HEK293 (cell line): ENCODE results near the gene NEIL3.

Experiments used
- CTCF ChIA-PET: fragments of 350-600 bp; formaldehyde crosslinking; extraction: SDS; loops from one replicate; lab custom pipeline; 2021; ENCODE audit warnings: antibody characterized with exemption; lab: Yijun Ruan, JAX
- POLR2A ChIA-PET: fragments of 300-600 bp; formaldehyde crosslinking; extraction: SDS; loops from one replicate; lab custom pipeline; 2020; ENCODE audit warnings: antibody characterized with exemption, inconsistent platforms; lab: Yijun Ruan, JAX
- H3K27ac ChIP-seq: fragments of 200-500 bp; sonication (Bioruptor generic); 2 replicates; pipeline ENCODE4 v1.5.1; 2014; ENCODE audit warnings: low read depth, low read length, control low read depth, inconsistent platforms; ENCODE audit errors: extremely low read depth
- H3K36me3 ChIP-seq, 2 experiments: fragments of 200-500 bp in 1 of 2; sonication (Bioruptor generic) in 1 of 2; 1 replicate in 1 of 2; 2 replicates in 1 of 2; pipeline ENCODE4 v1.5.1; 2014 to 2017; ENCODE audit warnings: inconsistent platforms in 2 of 2, low read length in 2 of 2; ENCODE audit not compliant: control insufficient read depth in 2 of 2, insufficient read depth in 1 of 2
- H3K4me1 ChIP-seq: fragments of 200-500 bp; sonication (Bioruptor generic); 2 replicates; pipeline ENCODE4 v1.5.1; 2014; ENCODE audit warnings: mild to moderate bottlenecking, low read length, inconsistent platforms; ENCODE audit not compliant: control insufficient read depth, insufficient read depth
- H3K4me3 ChIP-seq: 2 replicates; pipeline ENCODE4 v1.5.1; 2011; ENCODE audit warnings: low read depth, mild to moderate bottlenecking, control low read depth, low read length, moderate library complexity
- H3K9me3 ChIP-seq: fragments of 200-500 bp; sonication (Bioruptor generic); 2 replicates; pipeline ENCODE4 v1.5.1; 2014; ENCODE audit warnings: low read depth, low read length, inconsistent platforms; ENCODE audit not compliant: control insufficient read depth, insufficient read depth
- SCRT1 ChIP-seq: fragments of 450-650 bp; formaldehyde crosslinking; IDR thresholded peaks from 2 replicates; pipeline ENCODE4 v1.5.1; 2016; ENCODE audit warnings: missing biosample characterization, missing genetic modification characterization, borderline replicate concordance
- SCRT2 ChIP-seq: fragments of 450-650 bp; formaldehyde crosslinking; IDR thresholded peaks from 2 replicates; pipeline ENCODE4 v1.5.1; 2016; ENCODE audit warnings: missing biosample characterization, missing genetic modification characterization
- ZNF114 ChIP-seq: fragments of 450-650 bp; formaldehyde crosslinking; IDR thresholded peaks from 2 replicates; pipeline ENCODE4 v1.5.0; 2017; ENCODE audit warnings: missing biosample characterization, missing genetic modification characterization
- ZNF175 ChIP-seq: fragments of 450-650 bp; formaldehyde crosslinking; IDR thresholded peaks from 2 replicates; pipeline ENCODE4 v1.5.1; 2016; ENCODE audit warnings: missing biosample characterization, missing genetic modification characterization
- ZNF558 ChIP-seq: fragments of 450-650 bp; formaldehyde crosslinking; IDR thresholded peaks from 2 replicates; pipeline ENCODE4 v1.5.1; 2016; ENCODE audit warnings: missing biosample characterization, missing genetic modification characterization
- ZNF561 ChIP-seq: fragments of 450-650 bp; IDR thresholded peaks from 2 replicates; pipeline ENCODE4 v1.5.1; 2018; ENCODE audit warnings: missing biosample characterization, missing genetic modification characterization, borderline replicate concordance
- ZNF600 ChIP-seq: fragments of 450-650 bp; formaldehyde crosslinking; IDR thresholded peaks from 2 replicates; pipeline ENCODE4 v1.5.1; 2016; ENCODE audit warnings: missing biosample characterization, missing genetic modification characterization
- ZNF623 ChIP-seq: fragments of 450-650 bp; formaldehyde crosslinking; IDR thresholded peaks from 2 replicates; pipeline ENCODE4 v1.5.1; 2016; ENCODE audit warnings: missing biosample characterization, missing genetic modification characterization
- ZNF664 ChIP-seq: fragments of 450-650 bp; formaldehyde crosslinking; IDR thresholded peaks from 2 replicates; pipeline ENCODE4 v1.5.1; 2016; ENCODE audit warnings: missing biosample characterization, missing genetic modification characterization
- TF ChIP-seq, protein P1 (sequence below): fragments of 450-650 bp; formaldehyde crosslinking; IDR thresholded peaks from 2 replicates; pipeline ENCODE4 v1.5.1; 2016; ENCODE audit warnings: missing biosample characterization, missing genetic modification characterization
- TF ChIP-seq, protein P2 (sequence below): fragments of 450-650 bp; formaldehyde crosslinking; IDR thresholded peaks from 2 replicates; pipeline ENCODE4 v1.5.1; 2016; ENCODE audit warnings: missing biosample characterization, missing genetic modification characterization
- TF ChIP-seq, protein P3 (sequence below): fragments of 450-650 bp; formaldehyde crosslinking; IDR thresholded peaks from 2 replicates; pipeline ENCODE4 v1.5.1; 2016; ENCODE audit warnings: missing biosample characterization, missing genetic modification characterization, borderline replicate concordance
- TF ChIP-seq, protein P4 (sequence below): sonication (generic); formaldehyde crosslinking; IDR thresholded peaks from 2 replicates; pipeline ENCODE4 v1.8.1; 2022; ENCODE audit warnings: mild to moderate bottlenecking, moderate library complexity, missing genetic modification reagents
- TF ChIP-seq, protein P5 (sequence below): fragments of 450-650 bp; formaldehyde crosslinking; IDR thresholded peaks from 2 replicates; pipeline ENCODE4 v1.5.1; 2016; ENCODE audit warnings: missing biosample characterization, missing genetic modification characterization

NEIL3 gene

DNA sequence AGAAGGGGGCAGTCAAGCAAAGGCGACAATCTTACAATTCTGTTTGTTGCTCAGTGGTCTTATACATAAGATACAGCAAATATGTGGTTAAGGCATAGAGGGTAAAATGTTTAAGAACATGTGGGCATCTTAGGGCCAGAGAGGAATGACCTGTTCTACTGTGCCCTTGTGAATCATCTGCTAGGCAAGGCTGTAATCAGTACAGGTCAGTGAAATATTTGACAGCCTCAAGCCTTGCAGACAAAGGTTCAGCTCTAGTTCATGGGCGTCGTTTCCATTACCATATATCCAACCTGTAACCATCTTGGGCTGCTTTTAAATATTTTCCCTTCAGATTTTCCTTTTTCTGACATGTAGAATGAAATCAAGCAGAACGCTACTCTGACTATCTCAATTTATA lies 95.3 kb downstream of the NEIL3 start:
- Histone ChIP-seq H3K4me3 (no peak overlapping the region), H3K9me3 (no peaks in the 10 kb centered on the region), H3K36me3 (no peaks in the 10 kb centered on the region)
- CTCF ChIA-PET: no interaction called here
- no peak for TF ChIP-seq ZNF600 (tag by site-specific recombination)
- TF ChIP-seq, protein P1, sequence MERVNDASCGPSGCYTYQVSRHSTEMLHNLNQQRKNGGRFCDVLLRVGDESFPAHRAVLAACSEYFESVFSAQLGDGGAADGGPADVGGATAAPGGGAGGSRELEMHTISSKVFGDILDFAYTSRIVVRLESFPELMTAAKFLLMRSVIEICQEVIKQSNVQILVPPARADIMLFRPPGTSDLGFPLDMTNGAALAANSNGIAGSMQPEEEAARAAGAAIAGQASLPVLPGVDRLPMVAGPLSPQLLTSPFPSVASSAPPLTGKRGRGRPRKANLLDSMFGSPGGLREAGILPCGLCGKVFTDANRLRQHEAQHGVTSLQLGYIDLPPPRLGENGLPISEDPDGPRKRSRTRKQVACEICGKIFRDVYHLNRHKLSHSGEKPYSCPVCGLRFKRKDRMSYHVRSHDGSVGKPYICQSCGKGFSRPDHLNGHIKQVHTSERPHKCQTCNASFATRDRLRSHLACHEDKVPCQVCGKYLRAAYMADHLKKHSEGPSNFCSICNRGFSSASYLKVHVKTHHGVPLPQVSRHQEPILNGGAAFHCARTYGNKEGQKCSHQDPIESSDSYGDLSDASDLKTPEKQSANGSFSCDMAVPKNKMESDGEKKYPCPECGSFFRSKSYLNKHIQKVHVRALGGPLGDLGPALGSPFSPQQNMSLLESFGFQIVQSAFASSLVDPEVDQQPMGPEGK: no peak
- TF ChIP-seq, all 188 proteins: peak for 0
- no peaks in the 10 kb centered on the region for H3K4me1 ChIP-seq
- H3K27ac ChIP-seq: no peak overlapping the region
- POLR2A ChIA-PET: no interaction called here

DNA sequence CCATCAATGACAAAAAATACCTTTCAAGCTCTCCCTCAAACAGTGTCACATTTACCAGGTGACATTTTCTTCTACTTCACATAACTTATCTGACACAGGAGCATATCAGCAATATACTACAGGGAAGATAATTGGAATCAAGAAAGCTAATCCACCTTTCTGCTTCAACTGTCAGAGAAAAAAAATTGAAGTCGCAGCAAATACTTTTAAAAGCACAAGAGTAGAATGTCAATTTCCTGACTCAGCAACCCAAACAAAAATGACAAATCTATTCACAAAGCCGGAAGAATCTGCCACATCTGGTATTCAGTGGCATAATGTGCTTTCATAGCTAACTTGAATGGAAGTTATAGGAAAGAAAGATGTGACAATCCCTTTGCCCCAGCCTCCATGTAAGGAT lies 95.8 kb downstream of the NEIL3 start:
- H3K4me3 ChIP-seq: no peak overlapping the region
- POLR2A ChIA-PET: no interaction called here
- CTCF ChIA-PET: no interaction called here
- H3K36me3 ChIP-seq: no peaks in the 10 kb centered on the region
- H3K9me3 ChIP-seq: no peaks in the 10 kb centered on the region
- H3K4me1 ChIP-seq: no peaks in the 10 kb centered on the region
- H3K27ac ChIP-seq: no peak overlapping the region
- TF ChIP-seq ZNF664 (tag by site-specific recombination) (no peak), ZNF561 (tag by site-specific recombination) (no peak), ZNF623 (no peak), SCRT1 (tag by site-specific recombination) (no peak), ZNF175 (tag by site-specific recombination) (no peak), ZNF558 (no peak), ZNF114 (tag by site-specific recombination) (no peak), SCRT2 (tag by site-specific recombination) (no peak)
- TF ChIP-seq, protein P2, sequence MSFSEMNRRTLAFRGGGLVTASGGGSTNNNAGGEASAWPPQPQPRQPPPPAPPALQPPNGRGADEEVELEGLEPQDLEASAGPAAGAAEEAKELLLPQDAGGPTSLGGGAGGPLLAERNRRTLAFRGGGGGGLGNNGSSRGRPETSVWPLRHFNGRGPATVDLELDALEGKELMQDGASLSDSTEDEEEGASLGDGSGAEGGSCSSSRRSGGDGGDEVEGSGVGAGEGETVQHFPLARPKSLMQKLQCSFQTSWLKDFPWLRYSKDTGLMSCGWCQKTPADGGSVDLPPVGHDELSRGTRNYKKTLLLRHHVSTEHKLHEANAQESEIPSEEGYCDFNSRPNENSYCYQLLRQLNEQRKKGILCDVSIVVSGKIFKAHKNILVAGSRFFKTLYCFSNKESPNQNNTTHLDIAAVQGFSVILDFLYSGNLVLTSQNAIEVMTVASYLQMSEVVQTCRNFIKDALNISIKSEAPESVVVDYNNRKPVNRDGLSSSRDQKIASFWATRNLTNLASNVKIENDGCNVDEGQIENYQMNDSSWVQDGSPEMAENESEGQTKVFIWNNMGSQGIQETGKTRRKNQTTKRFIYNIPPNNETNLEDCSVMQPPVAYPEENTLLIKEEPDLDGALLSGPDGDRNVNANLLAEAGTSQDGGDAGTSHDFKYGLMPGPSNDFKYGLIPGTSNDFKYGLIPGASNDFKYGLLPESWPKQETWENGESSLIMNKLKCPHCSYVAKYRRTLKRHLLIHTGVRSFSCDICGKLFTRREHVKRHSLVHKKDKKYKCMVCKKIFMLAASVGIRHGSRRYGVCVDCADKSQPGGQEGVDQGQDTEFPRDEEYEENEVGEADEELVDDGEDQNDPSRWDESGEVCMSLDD (tag by site-specific recombination): no peak
- TF ChIP-seq, protein P3, sequence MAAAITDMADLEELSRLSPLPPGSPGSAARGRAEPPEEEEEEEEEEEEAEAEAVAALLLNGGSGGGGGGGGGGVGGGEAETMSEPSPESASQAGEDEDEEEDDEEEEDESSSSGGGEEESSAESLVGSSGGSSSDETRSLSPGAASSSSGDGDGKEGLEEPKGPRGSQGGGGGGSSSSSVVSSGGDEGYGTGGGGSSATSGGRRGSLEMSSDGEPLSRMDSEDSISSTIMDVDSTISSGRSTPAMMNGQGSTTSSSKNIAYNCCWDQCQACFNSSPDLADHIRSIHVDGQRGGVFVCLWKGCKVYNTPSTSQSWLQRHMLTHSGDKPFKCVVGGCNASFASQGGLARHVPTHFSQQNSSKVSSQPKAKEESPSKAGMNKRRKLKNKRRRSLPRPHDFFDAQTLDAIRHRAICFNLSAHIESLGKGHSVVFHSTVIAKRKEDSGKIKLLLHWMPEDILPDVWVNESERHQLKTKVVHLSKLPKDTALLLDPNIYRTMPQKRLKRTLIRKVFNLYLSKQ (tag by site-specific recombination): no peak
- TF ChIP-seq, protein P4, sequence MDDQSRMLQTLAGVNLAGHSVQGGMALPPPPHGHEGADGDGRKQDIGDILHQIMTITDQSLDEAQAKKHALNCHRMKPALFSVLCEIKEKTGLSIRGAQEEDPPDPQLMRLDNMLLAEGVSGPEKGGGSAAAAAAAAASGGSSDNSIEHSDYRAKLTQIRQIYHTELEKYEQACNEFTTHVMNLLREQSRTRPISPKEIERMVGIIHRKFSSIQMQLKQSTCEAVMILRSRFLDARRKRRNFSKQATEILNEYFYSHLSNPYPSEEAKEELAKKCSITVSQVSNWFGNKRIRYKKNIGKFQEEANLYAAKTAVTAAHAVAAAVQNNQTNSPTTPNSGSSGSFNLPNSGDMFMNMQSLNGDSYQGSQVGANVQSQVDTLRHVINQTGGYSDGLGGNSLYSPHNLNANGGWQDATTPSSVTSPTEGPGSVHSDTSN: no peak
- TF ChIP-seq, protein P5, sequence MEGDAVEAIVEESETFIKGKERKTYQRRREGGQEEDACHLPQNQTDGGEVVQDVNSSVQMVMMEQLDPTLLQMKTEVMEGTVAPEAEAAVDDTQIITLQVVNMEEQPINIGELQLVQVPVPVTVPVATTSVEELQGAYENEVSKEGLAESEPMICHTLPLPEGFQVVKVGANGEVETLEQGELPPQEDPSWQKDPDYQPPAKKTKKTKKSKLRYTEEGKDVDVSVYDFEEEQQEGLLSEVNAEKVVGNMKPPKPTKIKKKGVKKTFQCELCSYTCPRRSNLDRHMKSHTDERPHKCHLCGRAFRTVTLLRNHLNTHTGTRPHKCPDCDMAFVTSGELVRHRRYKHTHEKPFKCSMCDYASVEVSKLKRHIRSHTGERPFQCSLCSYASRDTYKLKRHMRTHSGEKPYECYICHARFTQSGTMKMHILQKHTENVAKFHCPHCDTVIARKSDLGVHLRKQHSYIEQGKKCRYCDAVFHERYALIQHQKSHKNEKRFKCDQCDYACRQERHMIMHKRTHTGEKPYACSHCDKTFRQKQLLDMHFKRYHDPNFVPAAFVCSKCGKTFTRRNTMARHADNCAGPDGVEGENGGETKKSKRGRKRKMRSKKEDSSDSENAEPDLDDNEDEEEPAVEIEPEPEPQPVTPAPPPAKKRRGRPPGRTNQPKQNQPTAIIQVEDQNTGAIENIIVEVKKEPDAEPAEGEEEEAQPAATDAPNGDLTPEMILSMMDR (tag by site-specific recombination): no peak
